Measurements from ENCODE around the gene MAP3K13. TPM values are rescaled to one million over a fixed set of nuclear protein-coding genes. Genes with fewer than 3 reads are reported as not detected.
"Not testable (repeated sequence)": the region's sequence is repeated elsewhere in the genome, so short reads cannot be mapped to it uniquely, and the experiment has no call there.

Gene MAP3K13
- total RNA-seq, 2 donors from 2014 or later, result 20.4 to 21.1 TPM

GRCh38 chr3:185442031-185442430 is 79.1 kb downstream of the MAP3K13 start:
- H3K27ac Mint-ChIP-seq, result no peak overlapping the region
- TF ChIP-seq, protein P1, sequence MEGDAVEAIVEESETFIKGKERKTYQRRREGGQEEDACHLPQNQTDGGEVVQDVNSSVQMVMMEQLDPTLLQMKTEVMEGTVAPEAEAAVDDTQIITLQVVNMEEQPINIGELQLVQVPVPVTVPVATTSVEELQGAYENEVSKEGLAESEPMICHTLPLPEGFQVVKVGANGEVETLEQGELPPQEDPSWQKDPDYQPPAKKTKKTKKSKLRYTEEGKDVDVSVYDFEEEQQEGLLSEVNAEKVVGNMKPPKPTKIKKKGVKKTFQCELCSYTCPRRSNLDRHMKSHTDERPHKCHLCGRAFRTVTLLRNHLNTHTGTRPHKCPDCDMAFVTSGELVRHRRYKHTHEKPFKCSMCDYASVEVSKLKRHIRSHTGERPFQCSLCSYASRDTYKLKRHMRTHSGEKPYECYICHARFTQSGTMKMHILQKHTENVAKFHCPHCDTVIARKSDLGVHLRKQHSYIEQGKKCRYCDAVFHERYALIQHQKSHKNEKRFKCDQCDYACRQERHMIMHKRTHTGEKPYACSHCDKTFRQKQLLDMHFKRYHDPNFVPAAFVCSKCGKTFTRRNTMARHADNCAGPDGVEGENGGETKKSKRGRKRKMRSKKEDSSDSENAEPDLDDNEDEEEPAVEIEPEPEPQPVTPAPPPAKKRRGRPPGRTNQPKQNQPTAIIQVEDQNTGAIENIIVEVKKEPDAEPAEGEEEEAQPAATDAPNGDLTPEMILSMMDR (conservative IDR thresholded peaks at IDR 0.05), result no peak
- H3K4me3 Mint-ChIP-seq, result no peak overlapping the region
- no peak for DNase-seq
- H3K36me3 Mint-ChIP-seq (ENCODE audit: low read depth), result no peaks in the 10 kb centered on the region
- Histone ChIP-seq H3K27me3 (ENCODE audit: control insufficient read depth, insufficient read depth, low read length, poor library complexity, severe bottlenecking) (no peaks in the 10 kb centered on the region), H3K4me3 (ENCODE audit: low read length) (no peak overlapping the region), H3K9me3 (ENCODE audit: control insufficient read depth, low read length) (no peaks in the 10 kb centered on the region), H3K4me1 (ENCODE audit: control insufficient read depth, insufficient read depth, low read length) (no peaks in the 10 kb centered on the region), H3K9ac (ENCODE audit: extremely low read depth, low read length, poor library complexity, severe bottlenecking) (no peak overlapping the region), H3K27ac (ENCODE audit: low read depth, low read length) (no peak overlapping the region), H3K36me3 (ENCODE audit: control insufficient read depth, insufficient read depth, low read length) (no peaks in the 10 kb centered on the region)
- H3K4me1 Mint-ChIP-seq, result peaks cover 3% of the 10 kb centered on the region
- 93% methylated on average over 5 of the region's 6 CpGs; no CpG with 5 or more reads in 1 of the 2 experiments for WGBS, 2 experiments (ENCODE audit: insufficient coverage in 1 of 2, insufficient read length in 1 of 2)
- peaks cover 1% of the 10 kb centered on the region for H3K27me3 Mint-ChIP-seq (ENCODE audit: insufficient read depth)
- no peaks in the 10 kb centered on the region for H3K9me3 Mint-ChIP-seq

DNA sequence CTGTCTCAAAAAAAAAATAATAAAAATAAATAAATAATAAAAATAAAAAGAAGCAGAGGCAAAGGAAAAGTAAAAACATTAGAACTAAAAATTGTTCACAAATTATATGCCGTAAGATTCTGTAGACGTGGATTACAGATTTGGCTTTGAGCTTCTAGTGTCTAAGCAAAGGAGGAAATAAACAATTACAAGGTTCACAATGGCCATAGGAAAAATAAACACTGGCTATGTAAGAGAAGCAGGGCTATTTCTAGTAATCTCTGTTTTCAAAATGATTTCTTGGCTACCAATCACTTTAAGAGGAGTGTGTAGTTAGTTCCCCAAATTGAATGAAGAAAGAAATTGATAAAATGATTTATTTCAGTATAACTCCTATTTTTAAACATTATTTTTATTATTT is 81.4 kb downstream of the MAP3K13 start:
- Histone ChIP-seq H3K36me3 (ENCODE audit: control insufficient read depth, insufficient read depth, low read length) (no peaks in the 10 kb centered on the region), H3K9ac (ENCODE audit: extremely low read depth, low read length, poor library complexity, severe bottlenecking) (no peak overlapping the region), H3K9me3 (ENCODE audit: control insufficient read depth, low read length) (no peaks in the 10 kb centered on the region), H3K27ac (ENCODE audit: low read depth, low read length) (no peak overlapping the region), H3K27me3 (ENCODE audit: control insufficient read depth, insufficient read depth, low read length, poor library complexity, severe bottlenecking) (no peaks in the 10 kb centered on the region), H3K4me1 (ENCODE audit: control insufficient read depth, insufficient read depth, low read length) (no peaks in the 10 kb centered on the region), H3K4me3 (ENCODE audit: low read length) (no peak overlapping the region)
- no peak for DNase-seq
- H3K27me3 Mint-ChIP-seq (ENCODE audit: insufficient read depth), result peaks cover 1% of the 10 kb centered on the region
- 85% methylated on average over 2 of the region's 2 CpGs; no CpG with 5 or more reads in 1 of the 2 experiments for WGBS, 2 experiments (ENCODE audit: insufficient coverage in 1 of 2, insufficient read length in 1 of 2)
- H3K4me3 Mint-ChIP-seq, result no peak overlapping the region
- H3K36me3 Mint-ChIP-seq (ENCODE audit: low read depth), result no peaks in the 10 kb centered on the region
- H3K4me1 Mint-ChIP-seq, result no peaks in the 10 kb centered on the region
- TF ChIP-seq, protein P1 (conservative IDR thresholded peaks at IDR 0.05), result no peak
- no peaks in the 10 kb centered on the region for H3K9me3 Mint-ChIP-seq
- H3K27ac Mint-ChIP-seq, result no peak overlapping the region

DNA sequence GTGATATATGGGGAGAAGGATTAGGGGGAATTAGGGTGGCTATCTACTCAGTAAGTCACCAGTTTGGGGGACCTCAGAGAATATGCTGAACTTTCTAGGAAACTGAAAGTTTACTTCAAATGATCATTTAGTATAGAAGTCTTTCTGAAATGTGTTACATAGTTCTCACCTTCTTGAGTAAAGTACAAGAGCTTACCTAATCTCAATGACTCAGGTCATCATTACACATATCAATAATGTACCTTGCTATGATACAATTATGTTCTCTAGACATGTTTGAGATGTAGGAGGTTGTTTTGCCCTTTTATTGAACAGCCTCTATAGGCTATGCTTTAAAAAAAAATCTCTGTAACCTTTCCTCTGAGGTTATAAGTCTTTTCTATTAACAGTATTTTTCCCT is 85.2 kb downstream of the MAP3K13 start:
- DNase-seq, result no peak
- no peaks in the 10 kb centered on the region for H3K4me1 Mint-ChIP-seq
- H3K36me3 ChIP-seq (ENCODE audit: control insufficient read depth, insufficient read depth, low read length), result no peaks in the 10 kb centered on the region
- TF ChIP-seq, protein P1 (conservative IDR thresholded peaks at IDR 0.05), result no peak
- no peak overlapping the region for H3K9ac ChIP-seq (ENCODE audit: extremely low read depth, low read length, poor library complexity, severe bottlenecking)
- no peak overlapping the region for H3K27ac Mint-ChIP-seq
- peaks cover 2% of the 10 kb centered on the region for H3K36me3 Mint-ChIP-seq (ENCODE audit: low read depth)
- H3K9me3 Mint-ChIP-seq, result no peaks in the 10 kb centered on the region
- H3K4me3 Mint-ChIP-seq, result no peak overlapping the region
- no peaks in the 10 kb centered on the region for H3K27me3 Mint-ChIP-seq (ENCODE audit: insufficient read depth)
- H3K27me3 ChIP-seq (ENCODE audit: control insufficient read depth, insufficient read depth, low read length, poor library complexity, severe bottlenecking), result no peaks in the 10 kb centered on the region
- no peak overlapping the region for H3K4me3 ChIP-seq (ENCODE audit: low read length)
- no peaks in the 10 kb centered on the region for H3K4me1 ChIP-seq (ENCODE audit: control insufficient read depth, insufficient read depth, low read length)
- H3K9me3 ChIP-seq (ENCODE audit: control insufficient read depth, low read length), result no peaks in the 10 kb centered on the region
- no peak overlapping the region for H3K27ac ChIP-seq (ENCODE audit: low read depth, low read length)

DNA sequence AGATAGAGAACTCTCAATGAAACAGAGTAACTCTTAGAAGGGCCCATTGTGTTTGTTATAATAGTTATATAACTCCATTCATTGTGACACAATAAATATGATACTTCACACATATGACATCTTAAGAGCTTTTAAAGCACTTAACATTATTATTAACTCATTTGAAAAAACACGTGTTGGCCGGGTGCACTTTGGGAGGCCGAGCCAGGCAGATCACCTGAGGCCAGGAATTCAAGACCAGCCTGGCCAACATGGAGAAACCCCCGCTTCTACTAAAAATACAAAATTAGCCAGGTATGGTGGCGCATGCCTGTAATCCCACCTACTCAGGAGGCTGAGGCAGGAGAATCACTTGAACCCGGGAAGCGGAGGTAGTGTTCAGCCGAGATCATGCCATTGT is 88.5 kb downstream of the MAP3K13 start:
- H3K27me3 ChIP-seq (ENCODE audit: control insufficient read depth, insufficient read depth, low read length, poor library complexity, severe bottlenecking); H3K36me3 ChIP-seq (ENCODE audit: control insufficient read depth, insufficient read depth, low read length): not testable (repeated sequence)

More for the DNA sequence above, 88.5 kb downstream of the MAP3K13 start:
- H3K9me3 ChIP-seq (ENCODE audit: control insufficient read depth, low read length); DNase-seq; H3K27me3 Mint-ChIP-seq (ENCODE audit: insufficient read depth); H3K9me3 Mint-ChIP-seq; H3K4me1 ChIP-seq (ENCODE audit: control insufficient read depth, insufficient read depth, low read length); H3K4me3 Mint-ChIP-seq; H3K4me1 Mint-ChIP-seq; H3K36me3 Mint-ChIP-seq (ENCODE audit: low read depth); H3K9ac ChIP-seq (ENCODE audit: extremely low read depth, low read length, poor library complexity, severe bottlenecking); H3K27ac Mint-ChIP-seq; H3K27ac ChIP-seq (ENCODE audit: low read depth, low read length); H3K4me3 ChIP-seq (ENCODE audit: low read length): not testable (repeated sequence)
- WGBS, 2 experiments (ENCODE audit: insufficient coverage in 1 of 2, insufficient read length in 1 of 2), result 95% methylated on average over 4 to 8 of the region's 8 CpGs
